HEK293 (cell line): ENCODE data around the gene TOP3B.

ENCODE experiments used
- CTCF ChIA-PET: fragments of 350-600 bp; formaldehyde crosslinking; extraction: SDS; loops from one replicate; lab custom pipeline; 2021; ENCODE audit warnings: antibody characterized with exemption; lab: Yijun Ruan, JAX
- POLR2A ChIA-PET: fragments of 300-600 bp; formaldehyde crosslinking; extraction: SDS; loops from one replicate; lab custom pipeline; 2020; ENCODE audit warnings: antibody characterized with exemption, inconsistent platforms; lab: Yijun Ruan, JAX
- H3K27ac ChIP-seq: fragments of 200-500 bp; sonication (Bioruptor generic); 2 replicates; pipeline ENCODE4 v1.5.1; 2014; ENCODE audit warnings: low read depth, low read length, control low read depth, inconsistent platforms; ENCODE audit errors: extremely low read depth
- H3K36me3 ChIP-seq, 2 experiments: fragments of 200-500 bp in 1 of 2; sonication (Bioruptor generic) in 1 of 2; 1 replicate in 1 of 2; 2 replicates in 1 of 2; pipeline ENCODE4 v1.5.1; 2014 to 2017; ENCODE audit warnings: inconsistent platforms in 2 of 2, low read length in 2 of 2; ENCODE audit not compliant: control insufficient read depth in 2 of 2, insufficient read depth in 1 of 2
- H3K4me1 ChIP-seq: fragments of 200-500 bp; sonication (Bioruptor generic); 2 replicates; pipeline ENCODE4 v1.5.1; 2014; ENCODE audit warnings: mild to moderate bottlenecking, low read length, inconsistent platforms; ENCODE audit not compliant: control insufficient read depth, insufficient read depth
- H3K4me3 ChIP-seq: 2 replicates; pipeline ENCODE4 v1.5.1; 2011; ENCODE audit warnings: low read depth, mild to moderate bottlenecking, control low read depth, low read length, moderate library complexity
- H3K9me3 ChIP-seq: fragments of 200-500 bp; sonication (Bioruptor generic); 2 replicates; pipeline ENCODE4 v1.5.1; 2014; ENCODE audit warnings: low read depth, low read length, inconsistent platforms; ENCODE audit not compliant: control insufficient read depth, insufficient read depth
- BCL6B ChIP-seq: fragments of 450-650 bp; formaldehyde crosslinking; IDR thresholded peaks from 2 replicates; pipeline ENCODE4 v1.5.1; 2017; ENCODE audit warnings: missing biosample characterization, missing genetic modification characterization
- EGR2 ChIP-seq: fragments of 450-650 bp; formaldehyde crosslinking; IDR thresholded peaks from 2 replicates; pipeline ENCODE4 v1.5.1; 2016; ENCODE audit warnings: low read depth, missing biosample characterization, missing genetic modification characterization
- GLIS1 ChIP-seq: fragments of 450-650 bp; formaldehyde crosslinking; IDR thresholded peaks from 2 replicates; pipeline ENCODE4 v1.5.1; 2016; ENCODE audit warnings: missing biosample characterization, missing genetic modification characterization
- GLIS2 ChIP-seq: fragments of 450-650 bp; formaldehyde crosslinking; IDR thresholded peaks from 2 replicates; pipeline ENCODE4 v1.5.1; 2016; ENCODE audit warnings: missing biosample characterization, missing genetic modification characterization
- IKZF3 ChIP-seq: fragments of 450-650 bp; IDR thresholded peaks from 2 replicates; pipeline ENCODE4 v1.5.0; 2018; ENCODE audit warnings: missing biosample characterization, mild to moderate bottlenecking, missing genetic modification characterization, moderate library complexity
- MEIS1 ChIP-seq: sonication (generic); formaldehyde crosslinking; IDR thresholded peaks from 2 replicates; pipeline ENCODE4 v1.8.1; 2022; ENCODE audit warnings: missing genetic modification reagents, mild to moderate bottlenecking, borderline replicate concordance
- MYNN ChIP-seq: fragments of 450-650 bp; formaldehyde crosslinking; IDR thresholded peaks from 2 replicates; pipeline ENCODE4 v1.5.1; 2016; ENCODE audit warnings: missing biosample characterization, missing genetic modification characterization, borderline replicate concordance
- REPIN1 ChIP-seq: fragments of 450-650 bp; formaldehyde crosslinking; IDR thresholded peaks from 2 replicates; pipeline ENCODE4 v1.5.1; 2017; ENCODE audit warnings: missing biosample characterization, missing genetic modification characterization, low read depth
- ZBTB48 ChIP-seq: fragments of 450-650 bp; formaldehyde crosslinking; IDR thresholded peaks from 2 replicates; pipeline ENCODE4 v1.5.1; 2016; ENCODE audit warnings: missing biosample characterization, missing genetic modification characterization
- ZNF10 ChIP-seq: fragments of 450-650 bp; formaldehyde crosslinking; IDR thresholded peaks from 2 replicates; pipeline ENCODE4 v1.5.1; 2017; ENCODE audit warnings: missing biosample characterization, missing genetic modification characterization
- ZNF280C ChIP-seq: fragments of 450-650 bp; formaldehyde crosslinking; IDR thresholded peaks from 2 replicates; pipeline ENCODE4 v1.5.1; 2016; ENCODE audit warnings: missing biosample characterization, missing genetic modification characterization
- ZNF366 ChIP-seq: fragments of 450-650 bp; formaldehyde crosslinking; conservative IDR thresholded peaks from 2 replicates; pipeline ENCODE4 v1.5.1; 2016; ENCODE audit warnings: missing biosample characterization, missing genetic modification characterization
- ZNF394 ChIP-seq: fragments of 450-650 bp; formaldehyde crosslinking; IDR thresholded peaks from 2 replicates; pipeline ENCODE4 v1.5.1; 2016; ENCODE audit warnings: missing biosample characterization, missing genetic modification characterization, mild to moderate bottlenecking, moderate library complexity, borderline replicate concordance
- ZNF426 ChIP-seq: fragments of 450-650 bp; formaldehyde crosslinking; IDR thresholded peaks from 2 replicates; pipeline ENCODE4 v1.5.1; 2017; ENCODE audit warnings: missing biosample characterization, missing genetic modification characterization, mild to moderate bottlenecking, inconsistent platforms, moderate library complexity
- ZNF48 ChIP-seq: fragments of 450-650 bp; formaldehyde crosslinking; IDR thresholded peaks from 2 replicates; pipeline ENCODE4 v1.5.1; 2016; ENCODE audit warnings: missing biosample characterization, missing genetic modification characterization
- ZNF501 ChIP-seq: fragments of 450-650 bp; formaldehyde crosslinking; IDR thresholded peaks from 2 replicates; pipeline ENCODE4 v1.5.1; 2016; ENCODE audit warnings: missing biosample characterization, missing genetic modification characterization
- ZNF510 ChIP-seq: fragments of 450-650 bp; formaldehyde crosslinking; IDR thresholded peaks from 2 replicates; pipeline ENCODE4 v1.5.1; 2018; ENCODE audit warnings: mild to moderate bottlenecking, missing genetic modification characterization, missing biosample characterization; ENCODE audit not compliant: insufficient replicate concordance
- ZSCAN30 ChIP-seq: fragments of 450-650 bp; IDR thresholded peaks from 2 replicates; pipeline ENCODE4 v1.5.1; 2018; ENCODE audit warnings: missing biosample characterization, mild to moderate bottlenecking, missing genetic modification characterization, moderate library complexity
- TF ChIP-seq, protein P1 (sequence below): fragments of 450-650 bp; formaldehyde crosslinking; IDR thresholded peaks from 2 replicates; pipeline ENCODE4 v1.5.1; 2016; ENCODE audit warnings: missing biosample characterization, missing genetic modification characterization
- TF ChIP-seq, protein P2 (sequence below): fragments of 450-650 bp; formaldehyde crosslinking; IDR thresholded peaks from 2 replicates; pipeline ENCODE4 v1.5.1; 2016; ENCODE audit warnings: missing biosample characterization, missing genetic modification characterization
- TF ChIP-seq, protein P3 (sequence below): fragments of 450-650 bp; formaldehyde crosslinking; IDR thresholded peaks from 2 replicates; pipeline ENCODE4 v1.5.1; 2016; ENCODE audit warnings: missing biosample characterization, missing genetic modification characterization

The TOP3B gene

DNA sequence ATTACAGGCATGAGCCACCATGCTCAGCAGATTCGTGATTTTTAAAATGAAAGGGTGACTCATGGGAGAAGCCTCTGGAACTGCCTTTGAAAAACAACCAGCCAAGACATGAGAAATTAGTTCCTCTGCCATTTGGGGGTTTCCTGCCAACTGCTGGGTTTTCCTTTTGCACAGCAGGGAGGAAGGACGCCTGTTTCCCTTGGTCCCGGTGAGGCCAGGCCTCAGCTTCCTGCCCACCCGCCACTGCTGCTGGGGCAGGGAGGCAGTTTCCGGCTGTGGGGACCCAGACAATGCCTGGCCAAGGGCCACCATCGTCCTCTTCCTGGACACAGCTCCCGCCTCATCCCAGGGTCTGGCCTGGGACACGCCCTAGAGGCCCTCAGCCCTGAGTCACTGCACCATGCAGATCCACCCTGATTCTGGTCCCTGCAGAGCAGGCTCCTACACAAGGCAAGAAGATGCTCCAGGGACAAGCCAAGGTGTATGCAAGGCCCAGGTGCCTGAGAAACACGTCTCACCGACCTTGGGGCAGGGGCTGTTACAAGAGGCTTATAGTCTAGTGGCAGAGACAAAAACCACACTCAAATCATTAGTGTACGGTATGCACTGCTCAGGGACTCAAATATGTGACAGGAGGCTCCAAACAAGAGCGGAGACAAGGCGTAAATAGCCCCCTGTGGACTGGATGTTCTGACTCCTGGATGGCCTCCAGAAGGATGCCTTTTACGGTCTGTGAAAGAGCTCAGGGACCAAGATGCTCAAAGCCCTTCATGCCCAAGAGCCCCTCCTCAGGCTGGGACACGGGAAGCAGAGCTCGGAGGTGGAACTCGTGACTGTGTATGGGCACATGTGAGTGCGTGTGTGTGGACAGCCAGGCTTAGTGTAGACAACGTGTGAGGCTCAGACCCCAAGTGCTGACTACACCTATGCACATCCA is 39.9 kb downstream of the TOP3B start:
- H3K4me1 ChIP-seq: no peaks in the 10 kb centered on the region
- H3K4me3 ChIP-seq: no peak overlapping the region
- TF ChIP-seq, protein P1, sequence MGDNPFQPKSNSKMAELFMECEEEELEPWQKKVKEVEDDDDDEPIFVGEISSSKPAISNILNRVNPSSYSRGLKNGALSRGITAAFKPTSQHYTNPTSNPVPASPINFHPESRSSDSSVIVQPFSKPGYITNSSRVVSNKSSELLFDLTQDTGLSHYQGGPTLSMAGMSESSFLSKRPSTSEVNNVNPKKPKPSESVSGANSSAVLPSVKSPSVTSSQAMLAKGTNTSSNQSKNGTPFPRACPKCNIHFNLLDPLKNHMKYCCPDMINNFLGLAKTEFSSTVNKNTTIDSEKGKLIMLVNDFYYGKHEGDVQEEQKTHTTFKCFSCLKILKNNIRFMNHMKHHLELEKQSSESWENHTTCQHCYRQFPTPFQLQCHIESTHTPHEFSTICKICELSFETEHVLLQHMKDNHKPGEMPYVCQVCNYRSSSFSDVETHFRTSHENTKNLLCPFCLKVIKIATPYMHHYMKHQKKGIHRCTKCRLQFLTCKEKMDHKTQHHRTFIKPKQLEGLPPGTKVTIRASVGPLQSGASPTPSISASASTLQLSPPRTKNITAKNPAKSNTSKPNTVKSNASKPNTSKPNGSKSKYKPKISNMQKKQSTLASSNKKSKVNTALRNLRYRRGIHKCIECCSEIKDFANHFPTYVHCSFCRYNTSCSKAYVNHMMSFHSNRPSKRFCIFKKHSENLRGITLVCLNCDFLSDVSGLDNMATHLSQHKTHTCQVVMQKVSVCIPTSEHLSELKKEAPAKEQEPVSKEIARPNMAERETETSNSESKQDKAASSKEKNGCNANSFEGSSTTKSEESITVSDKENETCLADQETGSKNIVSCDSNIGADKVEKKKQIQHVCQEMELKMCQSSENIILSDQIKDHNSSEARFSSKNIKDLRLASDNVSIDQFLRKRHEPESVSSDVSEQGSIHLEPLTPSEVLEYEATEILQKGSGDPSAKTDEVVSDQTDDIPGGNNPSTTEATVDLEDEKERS: no peak
- TF ChIP-seq, protein P2, sequence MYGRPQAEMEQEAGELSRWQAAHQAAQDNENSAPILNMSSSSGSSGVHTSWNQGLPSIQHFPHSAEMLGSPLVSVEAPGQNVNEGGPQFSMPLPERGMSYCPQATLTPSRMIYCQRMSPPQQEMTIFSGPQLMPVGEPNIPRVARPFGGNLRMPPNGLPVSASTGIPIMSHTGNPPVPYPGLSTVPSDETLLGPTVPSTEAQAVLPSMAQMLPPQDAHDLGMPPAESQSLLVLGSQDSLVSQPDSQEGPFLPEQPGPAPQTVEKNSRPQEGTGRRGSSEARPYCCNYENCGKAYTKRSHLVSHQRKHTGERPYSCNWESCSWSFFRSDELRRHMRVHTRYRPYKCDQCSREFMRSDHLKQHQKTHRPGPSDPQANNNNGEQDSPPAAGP (tag by site-specific recombination): 0 out of 2 replicates have a peak, but pooled peaks have one; percentile 20
- TF ChIP-seq GLIS1 (peak; percentile 45; the same call in 1 of the 2 replicates), ZBTB48 (tag by site-specific recombination) (no peak)
- CTCF ChIA-PET: interaction anchor here (0.6 to 8.0 kb wide), 3 partner anchors 8 to 264 kb away, joined by 4 to 120 read pairs (median 5); partner anchors contain the start of gene PPM1F
- POLR2A ChIA-PET: interaction anchor here (0.5 to 1.0 kb wide), 5 partner anchors 38 to 312 kb away, joined by 3 to 9 read pairs (median 6); no protein-coding TSS in a partner anchor
- no peak overlapping the region for H3K27ac ChIP-seq
- H3K36me3 ChIP-seq: peaks cover 0 to 70% of the 10 kb centered on the region in 2 experiments; a peak in 1 of 3 replicates
- no peaks in the 10 kb centered on the region for H3K9me3 ChIP-seq

DNA sequence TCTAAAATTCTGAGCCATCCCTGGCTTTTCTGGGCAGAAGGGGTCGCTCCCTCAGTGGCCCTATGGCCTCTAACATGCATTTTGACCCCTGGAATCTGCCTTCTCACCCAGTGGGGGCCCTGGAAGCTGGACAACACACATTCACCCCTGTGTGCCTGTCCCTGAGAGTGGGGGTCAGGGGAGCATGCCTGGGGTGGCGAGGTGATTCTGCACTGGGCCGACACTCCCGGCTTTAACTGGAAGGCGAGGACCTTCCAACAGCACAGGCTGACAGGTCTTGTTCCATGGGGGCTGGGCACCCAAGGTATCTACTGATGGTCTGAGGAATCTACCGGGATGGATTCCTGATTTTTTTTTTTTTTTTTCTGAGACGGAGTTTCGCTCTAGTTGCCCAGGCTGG is 40.7 kb downstream of the TOP3B start:
- Histone ChIP-seq H3K4me3 (no peak overlapping the region), H3K4me1 (no peaks in the 10 kb centered on the region), H3K27ac (no peak overlapping the region), H3K36me3 (peaks cover 0 to 77% of the 10 kb centered on the region in 2 experiments; a peak in 1 of 3 replicates), H3K9me3 (no peaks in the 10 kb centered on the region)
- CTCF ChIA-PET: interaction anchor here (1.2 to 8.0 kb wide), 2 partner anchors 9 to 20 kb away, joined by 4 to 120 read pairs; partner anchors contain the start of gene PPM1F
- POLR2A ChIA-PET: interaction anchor here (0.6 to 1.0 kb wide), 4 partner anchors 37 to 236 kb away, joined by 3 to 9 read pairs (median 6); no protein-coding TSS in a partner anchor
- TF ChIP-seq REPIN1 (tag by site-specific recombination) (no peak), ZNF426 (tag by site-specific recombination) (no peak), ZSCAN30 (no peak), BCL6B (no peak), MEIS1 (no peak), ZNF280C (tag by site-specific recombination) (no peak), EGR2 (tag by site-specific recombination) (no peak), ZNF366 (tag by site-specific recombination) (no peak), ZNF10 (tag by site-specific recombination) (no peak), IKZF3 (no peak), ZNF394 (tag by site-specific recombination) (no peak), ZNF48 (tag by site-specific recombination) (no peak), ZNF501 (no peak), MYNN (tag by site-specific recombination) (no peak), GLIS2 (no peak), ZNF510 (no peak)
- TF ChIP-seq, protein P3, sequence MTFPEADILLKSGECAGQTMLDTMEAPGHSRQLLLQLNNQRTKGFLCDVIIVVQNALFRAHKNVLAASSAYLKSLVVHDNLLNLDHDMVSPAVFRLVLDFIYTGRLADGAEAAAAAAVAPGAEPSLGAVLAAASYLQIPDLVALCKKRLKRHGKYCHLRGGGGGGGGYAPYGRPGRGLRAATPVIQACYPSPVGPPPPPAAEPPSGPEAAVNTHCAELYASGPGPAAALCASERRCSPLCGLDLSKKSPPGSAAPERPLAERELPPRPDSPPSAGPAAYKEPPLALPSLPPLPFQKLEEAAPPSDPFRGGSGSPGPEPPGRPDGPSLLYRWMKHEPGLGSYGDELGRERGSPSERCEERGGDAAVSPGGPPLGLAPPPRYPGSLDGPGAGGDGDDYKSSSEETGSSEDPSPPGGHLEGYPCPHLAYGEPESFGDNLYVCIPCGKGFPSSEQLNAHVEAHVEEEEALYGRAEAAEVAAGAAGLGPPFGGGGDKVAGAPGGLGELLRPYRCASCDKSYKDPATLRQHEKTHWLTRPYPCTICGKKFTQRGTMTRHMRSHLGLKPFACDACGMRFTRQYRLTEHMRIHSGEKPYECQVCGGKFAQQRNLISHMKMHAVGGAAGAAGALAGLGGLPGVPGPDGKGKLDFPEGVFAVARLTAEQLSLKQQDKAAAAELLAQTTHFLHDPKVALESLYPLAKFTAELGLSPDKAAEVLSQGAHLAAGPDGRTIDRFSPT (tag by site-specific recombination): no peak
